Ishikawa (cell line): ENCODE data around the gene DROSHA.

ENCODE experiments used
- CEBPB ChIP-seq: IDR thresholded peaks from 2 replicates; pipeline ENCODE4 v1.6.1; 2012
- CREB1 ChIP-seq: IDR thresholded peaks from 2 replicates; pipeline ENCODE4 v1.6.1; 2012; ENCODE audit warnings: low read depth
- EGR1 ChIP-seq: IDR thresholded peaks from 2 replicates; pipeline ENCODE4 v1.6.1; 2012
- EP300 ChIP-seq: IDR thresholded peaks from 2 replicates; pipeline ENCODE4 v1.6.1; 2012; ENCODE audit warnings: borderline replicate concordance
- FOXM1 ChIP-seq: IDR thresholded peaks from 2 replicates; pipeline ENCODE4 v1.6.1; 2012; ENCODE audit warnings: low read depth, borderline replicate concordance
- NFIC ChIP-seq: IDR thresholded peaks from 2 replicates; pipeline ENCODE4 v1.6.1; 2012
- RAD21 ChIP-seq: IDR thresholded peaks from 2 replicates; pipeline ENCODE4 v1.6.1; 2012; ENCODE audit warnings: low read depth
- TAF1 ChIP-seq: IDR thresholded peaks from 2 replicates; pipeline ENCODE4 v1.6.1; 2012; ENCODE audit warnings: low read depth, mild to moderate bottlenecking
- TCF12 ChIP-seq: IDR thresholded peaks from 2 replicates; pipeline ENCODE4 v1.6.1; 2012; ENCODE audit warnings: low read depth
- TEAD4 ChIP-seq: IDR thresholded peaks from 2 replicates; pipeline ENCODE4 v1.6.1; 2012
- YY1 ChIP-seq: IDR thresholded peaks from 2 replicates; pipeline ENCODE4 v1.6.1; 2012; ENCODE audit warnings: low read depth
- ZBTB7A ChIP-seq: IDR thresholded peaks from 2 replicates; pipeline ENCODE4 v1.6.1; 2012; ENCODE audit warnings: low read depth
- TF ChIP-seq, protein P1 (sequence below): IDR thresholded peaks from 2 replicates; pipeline ENCODE4 v1.6.1; 2012
- TF ChIP-seq, protein P2 (sequence below): IDR thresholded peaks from 2 replicates; pipeline ENCODE4 v1.6.1; 2012
- TF ChIP-seq, protein P3 (sequence below): IDR thresholded peaks from 2 replicates; pipeline ENCODE4 v1.6.1; 2012; ENCODE audit warnings: low read depth, mild to moderate bottlenecking

The DROSHA gene

DNA sequence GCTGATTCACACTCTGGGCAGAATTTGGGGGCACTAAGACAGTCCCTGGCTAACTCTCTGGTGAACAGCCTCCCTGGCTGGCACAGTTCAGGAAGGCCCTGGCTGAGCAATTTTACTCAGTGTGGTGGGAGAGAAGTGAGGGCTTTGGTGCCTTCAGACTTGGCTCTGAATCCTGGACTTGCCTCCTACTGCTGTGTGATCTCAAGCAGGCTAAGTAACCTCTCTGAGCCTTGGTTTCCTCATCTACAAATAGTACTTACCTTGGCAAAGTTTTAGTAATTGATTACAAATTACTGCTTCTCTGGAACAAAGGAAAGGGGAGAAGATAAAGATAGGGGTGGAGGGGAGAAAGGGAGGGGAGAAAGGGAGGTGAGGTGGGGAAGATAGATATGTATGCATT is 153.8 kb downstream of the DROSHA start:
- TF ChIP-seq, protein P1, sequence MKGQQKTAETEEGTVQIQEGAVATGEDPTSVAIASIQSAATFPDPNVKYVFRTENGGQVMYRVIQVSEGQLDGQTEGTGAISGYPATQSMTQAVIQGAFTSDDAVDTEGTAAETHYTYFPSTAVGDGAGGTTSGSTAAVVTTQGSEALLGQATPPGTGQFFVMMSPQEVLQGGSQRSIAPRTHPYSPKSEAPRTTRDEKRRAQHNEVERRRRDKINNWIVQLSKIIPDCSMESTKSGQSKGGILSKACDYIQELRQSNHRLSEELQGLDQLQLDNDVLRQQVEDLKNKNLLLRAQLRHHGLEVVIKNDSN: no peak
- TF ChIP-seq, protein P2, sequence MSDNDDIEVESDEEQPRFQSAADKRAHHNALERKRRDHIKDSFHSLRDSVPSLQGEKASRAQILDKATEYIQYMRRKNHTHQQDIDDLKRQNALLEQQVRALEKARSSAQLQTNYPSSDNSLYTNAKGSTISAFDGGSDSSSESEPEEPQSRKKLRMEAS: no peak
- TF ChIP-seq TAF1: no peak
- no peak for TF ChIP-seq TEAD4
- no peak for TF ChIP-seq CEBPB
- no peak for TF ChIP-seq TCF12
- no peak for TF ChIP-seq NFIC
- no peak for TF ChIP-seq ZBTB7A
- no peak for TF ChIP-seq FOXM1

DNA sequence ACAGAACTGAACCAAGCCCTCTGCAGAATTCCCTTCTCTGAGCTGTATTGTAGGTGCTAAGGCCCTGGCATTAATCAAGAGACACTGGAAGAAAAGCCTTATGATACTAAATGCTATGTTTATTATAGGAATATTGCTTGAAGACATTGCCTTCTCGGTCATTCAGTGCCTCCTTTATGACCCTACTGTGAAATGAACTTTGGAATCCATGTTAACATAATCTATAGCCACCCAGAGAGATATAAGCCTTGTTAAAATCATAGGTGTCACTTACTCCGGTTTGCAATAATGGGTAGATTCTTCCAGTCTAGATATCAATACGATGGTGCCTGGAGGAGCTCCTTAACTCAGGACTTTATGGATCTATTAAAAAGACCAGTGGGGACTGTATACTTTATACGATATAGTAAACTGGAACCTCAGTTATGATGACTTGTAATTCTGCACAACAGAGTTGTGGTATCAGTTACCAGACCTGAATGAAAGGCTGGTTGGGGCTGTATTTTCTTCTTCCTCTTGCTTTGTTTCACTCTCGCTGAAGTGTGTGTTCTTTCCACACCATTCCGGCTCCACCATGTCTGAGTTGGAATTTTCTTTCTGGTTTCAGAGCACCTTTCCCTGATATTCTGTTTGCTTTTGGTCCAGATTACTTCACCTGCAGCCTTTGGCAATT is 154.5 kb downstream of the DROSHA start:
- TF ChIP-seq, protein P2: no peak
- TF ChIP-seq FOXM1 (no peak), YY1 (no peak), RAD21 (no peak), TCF12 (no peak), NFIC (no peak), TEAD4 (no peak), EGR1 (no peak), CEBPB (no peak), TAF1 (no peak), CREB1 (no peak), ZBTB7A (no peak), EP300 (no peak)
- TF ChIP-seq, protein P3, sequence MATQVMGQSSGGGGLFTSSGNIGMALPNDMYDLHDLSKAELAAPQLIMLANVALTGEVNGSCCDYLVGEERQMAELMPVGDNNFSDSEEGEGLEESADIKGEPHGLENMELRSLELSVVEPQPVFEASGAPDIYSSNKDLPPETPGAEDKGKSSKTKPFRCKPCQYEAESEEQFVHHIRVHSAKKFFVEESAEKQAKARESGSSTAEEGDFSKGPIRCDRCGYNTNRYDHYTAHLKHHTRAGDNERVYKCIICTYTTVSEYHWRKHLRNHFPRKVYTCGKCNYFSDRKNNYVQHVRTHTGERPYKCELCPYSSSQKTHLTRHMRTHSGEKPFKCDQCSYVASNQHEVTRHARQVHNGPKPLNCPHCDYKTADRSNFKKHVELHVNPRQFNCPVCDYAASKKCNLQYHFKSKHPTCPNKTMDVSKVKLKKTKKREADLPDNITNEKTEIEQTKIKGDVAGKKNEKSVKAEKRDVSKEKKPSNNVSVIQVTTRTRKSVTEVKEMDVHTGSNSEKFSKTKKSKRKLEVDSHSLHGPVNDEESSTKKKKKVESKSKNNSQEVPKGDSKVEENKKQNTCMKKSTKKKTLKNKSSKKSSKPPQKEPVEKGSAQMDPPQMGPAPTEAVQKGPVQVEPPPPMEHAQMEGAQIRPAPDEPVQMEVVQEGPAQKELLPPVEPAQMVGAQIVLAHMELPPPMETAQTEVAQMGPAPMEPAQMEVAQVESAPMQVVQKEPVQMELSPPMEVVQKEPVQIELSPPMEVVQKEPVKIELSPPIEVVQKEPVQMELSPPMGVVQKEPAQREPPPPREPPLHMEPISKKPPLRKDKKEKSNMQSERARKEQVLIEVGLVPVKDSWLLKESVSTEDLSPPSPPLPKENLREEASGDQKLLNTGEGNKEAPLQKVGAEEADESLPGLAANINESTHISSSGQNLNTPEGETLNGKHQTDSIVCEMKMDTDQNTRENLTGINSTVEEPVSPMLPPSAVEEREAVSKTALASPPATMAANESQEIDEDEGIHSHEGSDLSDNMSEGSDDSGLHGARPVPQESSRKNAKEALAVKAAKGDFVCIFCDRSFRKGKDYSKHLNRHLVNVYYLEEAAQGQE: no peak
- TF ChIP-seq, protein P1: no peak

DNA sequence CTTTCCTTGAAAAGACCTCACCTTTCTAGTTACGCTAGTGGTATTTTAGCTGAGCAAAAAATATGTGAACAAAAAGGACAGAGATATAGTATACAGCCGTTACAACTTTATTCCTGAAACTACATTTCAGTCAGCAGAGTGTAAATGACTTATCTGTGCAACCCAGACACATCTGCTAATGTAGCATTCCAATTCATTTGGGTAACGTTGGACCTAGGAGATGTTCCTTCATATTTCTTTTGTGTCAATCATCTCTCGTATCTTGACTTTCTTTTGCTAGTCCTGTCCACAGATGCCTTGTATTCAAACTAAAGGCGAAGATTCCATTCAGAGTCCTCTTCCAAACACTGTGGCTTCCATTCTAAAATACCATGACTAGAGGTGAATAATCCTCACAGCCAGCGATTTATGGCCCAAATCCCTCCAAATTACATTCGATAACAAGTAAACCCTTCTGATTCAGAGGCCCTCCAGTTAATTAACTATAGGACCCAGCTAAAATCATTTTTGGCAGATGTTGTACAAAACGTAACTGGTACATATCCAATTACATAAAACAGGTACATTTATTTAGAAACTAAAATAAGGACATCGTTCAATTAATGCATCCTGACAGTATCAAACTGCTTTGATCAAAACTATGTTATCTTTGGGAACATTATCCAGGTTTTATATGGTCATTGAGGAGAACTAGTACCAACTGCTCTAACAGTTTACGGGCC is 155.7 kb downstream of the DROSHA start:
- TF ChIP-seq EGR1: no peak
- TF ChIP-seq FOXM1: no peak
- TF ChIP-seq TCF12: no peak
- TF ChIP-seq, protein P2: no peak
- no peak for TF ChIP-seq EP300
- no peak for TF ChIP-seq TEAD4
- TF ChIP-seq NFIC: no peak
- TF ChIP-seq CEBPB: no peak
- TF ChIP-seq, protein P1: no peak
- no peak for TF ChIP-seq CREB1
- TF ChIP-seq YY1: no peak
- TF ChIP-seq, protein P3: no peak

DNA sequence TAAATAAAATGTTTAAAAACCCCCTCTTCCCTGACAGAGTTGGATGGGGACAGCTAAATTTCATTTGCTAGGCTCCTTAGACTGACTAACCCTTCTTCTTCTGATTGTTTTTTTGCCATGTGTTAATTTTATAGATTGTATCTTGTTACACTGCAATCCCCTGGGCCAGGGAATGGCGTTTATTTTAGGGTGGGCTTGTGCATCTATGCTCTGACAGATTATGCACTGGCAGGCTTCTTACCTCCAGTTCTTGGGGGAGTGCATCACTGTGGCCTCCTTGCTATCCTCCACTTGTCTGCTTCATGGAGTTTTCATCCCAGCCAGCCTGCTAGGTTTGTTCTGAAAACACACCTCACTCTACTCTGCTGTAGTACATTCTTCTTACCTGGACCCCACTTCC is 159.8 kb downstream of the DROSHA start:
- TF ChIP-seq, protein P1: no peak
- TF ChIP-seq FOXM1 (no peak), TCF12 (no peak), RAD21 (no peak), EP300 (no peak), NFIC (no peak), ZBTB7A (no peak), YY1 (no peak), TAF1 (no peak), TEAD4 (no peak), CREB1 (no peak), EGR1 (no peak), CEBPB (no peak)
- TF ChIP-seq, protein P2: no peak
- TF ChIP-seq, protein P3: no peak
